ENCODE measurements around the gene PLCG2.

Gene PLCG2

GRCh38 chr16:81882559-81882958, 103.5 kb downstream of the PLCG2 start:
- no peak for DNase-seq

- no peak for DNase-seq
Measured at GRCh38 chr16:81883235-81883634, 104.1 kb downstream of the PLCG2 start.

GRCh38 chr16:81885976-81886586, 107.0 kb downstream of the PLCG2 start:
- no peak for DNase-seq

GRCh38 chr16:81888520-81889394, 109.7 kb downstream of the PLCG2 start:
- no peak for DNase-seq

- no peak for DNase-seq
Measured at GRCh38 chr16:81891736-81892364, 112.8 kb downstream of the PLCG2 start.

- no peak for DNase-seq
Measured at GRCh38 chr16:81894592-81894991, 115.5 kb downstream of the PLCG2 start.

GRCh38 chr16:81896902-81897301, 117.8 kb downstream of the PLCG2 start:
- DNase-seq: no peak

GRCh38 chr16:81899601-81900000, 120.5 kb downstream of the PLCG2 start:
- no peak for DNase-seq

- no peak for DNase-seq
Measured at GRCh38 chr16:81900014-81900413, 120.9 kb downstream of the PLCG2 start.

- DNase-seq: no peak
Measured at GRCh38 chr16:81900456-81900855, 121.4 kb downstream of the PLCG2 start.

GRCh38 chr16:81901484-81901883, 122.4 kb downstream of the PLCG2 start:
- DNase-seq: no peak

- DNase-seq: no peak
Measured at GRCh38 chr16:81902025-81902424, 122.9 kb downstream of the PLCG2 start.

GRCh38 chr16:81904320-81904719, 125.2 kb downstream of the PLCG2 start:
- no peak for DNase-seq

- DNase-seq: no peak
Measured at GRCh38 chr16:81905277-81905676, 126.2 kb downstream of the PLCG2 start.

GRCh38 chr16:81907681-81908080, 128.6 kb downstream of the PLCG2 start:
- no peak for DNase-seq

GRCh38 chr16:81908466-81909262, 129.6 kb downstream of the PLCG2 start:
- no peak for DNase-seq

GRCh38 chr16:81910366-81910885, 131.3 kb downstream of the PLCG2 start:
- no peak for DNase-seq

GRCh38 chr16:81912395-81912794, 133.3 kb downstream of the PLCG2 start:
- DNase-seq: no peak

GRCh38 chr16:81913222-81913621, 134.1 kb downstream of the PLCG2 start:
- DNase-seq: no peak

GRCh38 chr16:81917375-81917774, 138.3 kb downstream of the PLCG2 start:
- no peak for DNase-seq

GRCh38 chr16:81918927-81919326, 139.8 kb downstream of the PLCG2 start:
- no peak for DNase-seq

GRCh38 chr16:81920498-81920897, 141.4 kb downstream of the PLCG2 start:
- DNase-seq: no peak
